H1 (cell line): ENCODE results near the gene SH3BP5. TPM values are rescaled to one million over a fixed set of nuclear protein-coding genes. Genes with fewer than 3 reads are reported as not detected.

Experiments used
- CHD1 ChIP-seq: IDR thresholded peaks from 2 replicates; pipeline ENCODE4 v1.6.1; 2012; ENCODE audit warnings: low read depth, low read length, improper control_type of control experiment
- CTBP2 ChIP-seq: IDR thresholded peaks from 2 replicates; pipeline ENCODE4 v1.7.0; 2011; ENCODE audit warnings: borderline replicate concordance, mild to moderate bottlenecking, moderate library complexity, mixed read lengths, low read length; ENCODE audit not compliant: insufficient read depth, insufficient read length
- EP300 ChIP-seq, 2 experiments: IDR thresholded peaks; 1 replicate in 1 of 2; 2 replicates in 1 of 2; pipeline ENCODE4 v1.6.1; 2011 to 2012; ENCODE audit warnings: low read depth in 2 of 2, low read length in 2 of 2, mild to moderate bottlenecking in 2 of 2, borderline replicate concordance in 1 of 2, inconsistent platforms in 1 of 2, moderate library complexity in 1 of 2
- KDM4A ChIP-seq: IDR thresholded peaks from one replicate; pipeline ENCODE4 v1.7.1; 2012; ENCODE audit warnings: low read depth, mild to moderate bottlenecking, moderate library complexity, low read length, inconsistent platforms; ENCODE audit not compliant: severe bottlenecking
- POLR2AphosphoS5 ChIP-seq: IDR thresholded peaks from 2 replicates; pipeline ENCODE4 v1.6.1; 2011; ENCODE audit warnings: low read depth, low read length
- SIX5 ChIP-seq: IDR thresholded peaks from 2 replicates; pipeline ENCODE4 v1.6.1; 2011; ENCODE audit warnings: mild to moderate bottlenecking, low read depth, low read length
- TBP ChIP-seq: IDR thresholded peaks from 2 replicates; pipeline ENCODE4 v1.6.1; 2011; ENCODE audit warnings: low read depth, low read length, improper control_type of control experiment
- TCF12 ChIP-seq: IDR thresholded peaks from 2 replicates; pipeline ENCODE4 v1.6.1; 2011; ENCODE audit warnings: low read depth, mild to moderate bottlenecking, low read length
- polyA plus RNA-seq, 7 experiments: library from polyadenylated mRNA; depleted of rRNA in 3 of 7; stranded (reverse) in 5 of 7; unstranded in 2 of 7; fragments of >200 nt in 5 of 7; fragments of 200-250 nt in 2 of 7; gene quantifications; 1 replicate in 5 of 7; 2 replicates in 1 of 7; 4 replicates in 1 of 7; pipeline versions ENCODE4 v1.2.1 to v1.2.3, GENCODE V29; 2011 to 2013; ENCODE audit warnings: missing spikeins in 2 of 7, mixed read lengths in 2 of 7
- total RNA-seq: library from RNA; stranded (reverse); fragmentation: NEBNext Ultra II Directional; extraction: Animal tissue kit (Norgen Biotek cat#: 25700); gene quantifications from 2 replicates; pipeline ENCODE4 v1.2.1, GENCODE V29; 2021

Gene SH3BP5
- total and polyA plus RNA-seq, 2 of the 8 experiments (the other 6 are each of a cell fraction or from before 2014, with no cell fraction given), result 7.1 to 9.7 TPM

- TF ChIP-seq CTBP2, result no peak
- no peak for TF ChIP-seq KDM4A
- no peak for TF ChIP-seq EP300 (IDR thresholded peaks at IDR 0.05; ENCODE audit: borderline replicate concordance in 1 of 2, low read depth in 2 of 2, low read length in 2 of 2)
- no peak for TF ChIP-seq TCF12
- no peak for TF ChIP-seq SIX5
- TF ChIP-seq TBP, result no peak
- TF ChIP-seq CHD1, result no peak
- TF ChIP-seq POLR2AphosphoS5, result no peak
Observed at GRCh38 chr3:15246186-15246585, 86.2 kb downstream of the SH3BP5 start (continued).
